H1 (cell line): ENCODE data around the gene ZNF148. TPM values are rescaled to one million over a fixed set of nuclear protein-coding genes. Genes with fewer than 3 reads are reported as not detected.

Source experiments
- CTCF ChIA-PET: fragments of 300-600 bp; sonication (Branson Sonifier 250); formaldehyde crosslinking; loops from one replicate; lab custom pipeline; 2021; ENCODE audit not compliant: partially characterized antibody; lab: Charles Lee
- POLR2A ChIA-PET: fragments of 300-600 bp; sonication (Branson Sonifier 250); formaldehyde crosslinking; loops from one replicate; lab custom pipeline; 2021; ENCODE audit warnings: inconsistent platforms; ENCODE audit not compliant: partially characterized antibody; lab: Charles Lee
- DNase-seq, 2 experiments: peaks; one replicate each; pipeline versions ENCODE4 v3.0.0 to v3.0.0-alpha.2; 2010 to 2022; ENCODE audit warnings: low spot score in 2 of 2, low read depth in 1 of 2, mixed read lengths in 1 of 2
- FAIRE-seq: peaks from 2 replicates; lab custom pipeline; 2011; peaks lifted over from hg19 to GRCh38; lab: Jason Lieb, UNC
- H2AFZ ChIP-seq: 2 replicates; pipeline ENCODE4 v1.8.1; 2012; ENCODE audit warnings: low read length, inconsistent platforms
- H2AK5ac ChIP-seq: 2 replicates; pipeline ENCODE4 v1.6.1; 2013; ENCODE audit warnings: low read depth, low read length
- H2BK120ac ChIP-seq: replicated peaks from 2 replicates; pipeline ENCODE3; 2013; ENCODE audit warnings: low read depth, low read length, inconsistent platforms
- H2BK12ac ChIP-seq: 2 replicates; pipeline ENCODE4 v1.6.1; 2013; ENCODE audit warnings: low read depth, low read length
- H2BK15ac ChIP-seq: 2 replicates; pipeline ENCODE4 v1.6.1; 2013; ENCODE audit warnings: low read length
- H2BK20ac ChIP-seq: 2 replicates; pipeline ENCODE4 v1.6.1; 2013; ENCODE audit warnings: low read length
- H2BK5ac ChIP-seq: 2 replicates; pipeline ENCODE4 v1.6.1; 2013; ENCODE audit warnings: low read depth, low read length
- H3K14ac ChIP-seq: 2 replicates; pipeline ENCODE4 v1.6.1; 2013; ENCODE audit warnings: inconsistent platforms; ENCODE audit not compliant: insufficient read length
- H3K18ac ChIP-seq: 2 replicates; pipeline ENCODE4 v1.6.1; 2013; ENCODE audit warnings: low read length; ENCODE audit errors: extremely low read depth
- H3K23ac ChIP-seq: 2 replicates; pipeline ENCODE4 v1.6.1; 2013; ENCODE audit warnings: inconsistent platforms; ENCODE audit not compliant: insufficient read length
- H3K23me2 ChIP-seq: 2 replicates; pipeline ENCODE4 v1.6.1; 2013; ENCODE audit warnings: low read depth, low read length
- H3K27ac ChIP-seq: 2 replicates; pipeline ENCODE4 v1.6.1; 2011; ENCODE audit warnings: low read depth, low read length, inconsistent platforms
- H3K27me3 ChIP-seq, 4 experiments: replicated peaks in 1 of 4; 1 replicate in 1 of 4; 2 replicates in 3 of 4; pipeline versions ENCODE4 v1.6.1 to v1.8.1; 2011 to 2013; ENCODE audit warnings: low read length in 3 of 4, mild to moderate bottlenecking in 3 of 4, inconsistent platforms in 2 of 4, mixed read lengths in 2 of 4, moderate library complexity in 1 of 4; ENCODE audit not compliant: control insufficient read depth in 3 of 4, insufficient read depth in 3 of 4; ENCODE audit errors: extremely low read depth in 1 of 4
- H3K36me3 ChIP-seq, 4 experiments: 2 replicates each; pipeline versions ENCODE4 v1.6.1 to v1.8.1; 2011 to 2013; ENCODE audit warnings: mild to moderate bottlenecking in 4 of 4, low read length in 3 of 4, moderate library complexity in 2 of 4, control low read depth in 1 of 4, inconsistent platforms in 1 of 4; ENCODE audit not compliant: insufficient read depth in 4 of 4, control insufficient read depth in 2 of 4
- H3K4ac ChIP-seq: replicated peaks from 2 replicates; pipeline ENCODE3; 2013; ENCODE audit warnings: low read length, low read depth, mixed read lengths, inconsistent platforms; ENCODE audit not compliant: insufficient read length
- H3K4me1 ChIP-seq, 4 experiments: replicated peaks in 1 of 4; 1 replicate in 1 of 4; 2 replicates in 3 of 4; pipeline versions ENCODE4 v1.6.1 to v1.8.1; 2011 to 2013; ENCODE audit warnings: low read length in 3 of 4, inconsistent platforms in 2 of 4, mixed read lengths in 1 of 4; ENCODE audit not compliant: insufficient read depth in 4 of 4, control insufficient read depth in 3 of 4
- H3K4me2 ChIP-seq, 2 experiments: 2 replicates each; pipeline versions ENCODE4 v1.6.1 to v1.8.1; 2011 to 2013; ENCODE audit warnings: low read depth in 2 of 2, low read length in 2 of 2, control low read depth in 1 of 2, inconsistent platforms in 1 of 2, mild to moderate bottlenecking in 1 of 2; ENCODE audit not compliant: insufficient read depth in 1 of 2
- H3K4me3 ChIP-seq, 4 experiments: fragments of 200-600, 300-600 bp in 1 of 4; sonication (generic), shearing (Covaris generic), sonication (Bioruptor Twin) in 1 of 4; 2 replicates each; pipeline versions ENCODE4 v1.5.1 to v1.8.1; 2011 to 2016; ENCODE audit warnings: low read length in 4 of 4, low read depth in 3 of 4, control low read depth in 2 of 4, inconsistent platforms in 2 of 4, mild to moderate bottlenecking in 2 of 4, mixed read lengths in 1 of 4, moderate library complexity in 1 of 4; ENCODE audit not compliant: insufficient read depth in 2 of 4; ENCODE audit errors: extremely low read depth in 1 of 4
- H3K56ac ChIP-seq: replicated peaks from 2 replicates; pipeline ENCODE3; 2013; ENCODE audit warnings: low read depth, mild to moderate bottlenecking, mixed read lengths, low read length, inconsistent platforms; ENCODE audit not compliant: insufficient read length
- H3K79me1 ChIP-seq: 2 replicates; pipeline ENCODE4 v1.6.1; 2013; ENCODE audit warnings: low read depth, low read length, control low read depth
- H3K79me2 ChIP-seq, 2 experiments: 2 replicates each; pipeline versions ENCODE4 v1.6.1 to v1.8.1; 2012 to 2013; ENCODE audit warnings: low read length in 2 of 2, mild to moderate bottlenecking in 2 of 2, inconsistent platforms in 1 of 2; ENCODE audit not compliant: insufficient read depth in 2 of 2, control insufficient read depth in 1 of 2
- H3K9ac ChIP-seq, 4 experiments: replicated peaks in 1 of 4; 1 replicate in 1 of 4; 2 replicates in 3 of 4; pipeline versions ENCODE4 v1.6.1 to v1.8.1; 2011 to 2013; ENCODE audit warnings: low read depth in 3 of 4, low read length in 3 of 4, control low read depth in 2 of 4, mild to moderate bottlenecking in 2 of 4, moderate library complexity in 2 of 4, inconsistent platforms in 1 of 4; ENCODE audit errors: extremely low read depth in 1 of 4
- H3K9me3 ChIP-seq, 2 experiments: 2 replicates each; pipeline versions ENCODE4 v1.6.1 to v1.8.1; 2012 to 2013; ENCODE audit warnings: mild to moderate bottlenecking in 2 of 2, moderate library complexity in 2 of 2, control low read depth in 1 of 2, inconsistent platforms in 1 of 2, low read depth in 1 of 2, low read length in 1 of 2, mixed read lengths in 1 of 2; ENCODE audit not compliant: insufficient read depth in 2 of 2
- H4K20me1 ChIP-seq, 2 experiments: replicated peaks in 1 of 2; 2 replicates each; pipeline versions ENCODE3 to v1.8.1; 2011 to 2013; ENCODE audit warnings: inconsistent platforms in 2 of 2, low read length in 2 of 2, mild to moderate bottlenecking in 1 of 2; ENCODE audit not compliant: insufficient read depth in 2 of 2, control insufficient read depth in 1 of 2
- H4K5ac ChIP-seq: 2 replicates; pipeline ENCODE4 v1.6.1; 2013; ENCODE audit warnings: low read length, low read depth, mixed read lengths, inconsistent platforms; ENCODE audit not compliant: insufficient read length
- H4K8ac ChIP-seq: 2 replicates; pipeline ENCODE4 v1.8.0; 2013; ENCODE audit warnings: mild to moderate bottlenecking, moderate library complexity, low read length, inconsistent platforms; ENCODE audit not compliant: insufficient read depth; ENCODE audit errors: extremely low read depth
- H4K91ac ChIP-seq: replicated peaks from 2 replicates; pipeline ENCODE3; 2013; ENCODE audit warnings: low read length, mixed read lengths, inconsistent platforms; ENCODE audit not compliant: insufficient read length
- BRCA1 ChIP-seq: IDR thresholded peaks from 2 replicates; pipeline ENCODE4 v1.6.1; 2012; ENCODE audit warnings: low read depth, low read length, improper control_type of control experiment
- HDAC6 ChIP-seq: IDR thresholded peaks from one replicate; pipeline ENCODE4 v1.7.1; 2012; ENCODE audit warnings: low read depth, mild to moderate bottlenecking, inconsistent platforms, low read length, moderate library complexity
- JUND ChIP-seq: IDR thresholded peaks from 2 replicates; pipeline ENCODE4 v1.6.1; 2011; ENCODE audit warnings: mild to moderate bottlenecking, improper control_type of control experiment, low read length
- MAX ChIP-seq: IDR thresholded peaks from 2 replicates; pipeline ENCODE4 v1.6.1; 2012; ENCODE audit warnings: inconsistent platforms
- NRF1 ChIP-seq: IDR thresholded peaks from 2 replicates; pipeline ENCODE4 v1.6.1; 2011; ENCODE audit warnings: mild to moderate bottlenecking, low read depth, low read length, improper control_type of control experiment
- RAD21 ChIP-seq, 2 experiments: IDR thresholded peaks in 1 of 2; conservative IDR thresholded peaks in 1 of 2; 2 replicates each; pipeline ENCODE4 v1.6.1; 2011; ENCODE audit warnings: low read depth in 2 of 2, low read length in 2 of 2, improper control_type of control experiment in 1 of 2, inconsistent platforms in 1 of 2, mild to moderate bottlenecking in 1 of 2, moderate library complexity in 1 of 2
- SIX5 ChIP-seq: IDR thresholded peaks from 2 replicates; pipeline ENCODE4 v1.6.1; 2011; ENCODE audit warnings: mild to moderate bottlenecking, low read depth, low read length
- WGBS, 2 experiments: shearing (Covaris generic) in 1 of 2; methylation state at CpG; one replicate each; pipeline versions ENCODE4 v1.1.6 to v1.1.7; 2013 to 2015; ENCODE audit warnings: low lambda C conversion rate in 2 of 2, mixed read lengths in 2 of 2, inconsistent platforms in 1 of 2, low coverage in 1 of 2, missing lambda C conversion rate in 1 of 2; ENCODE audit not compliant: insufficient replicate concordance in 2 of 2, insufficient coverage in 1 of 2, insufficient read length in 1 of 2; ENCODE audit errors: extremely low coverage in 1 of 2, missing lambda C conversion rate in 1 of 2; 5-methylcytosine and 5-hydroxymethylcytosine counted together
- polyA plus RNA-seq, 7 experiments: library from polyadenylated mRNA; depleted of rRNA in 3 of 7; stranded (reverse) in 5 of 7; unstranded in 2 of 7; fragments of >200 nt in 5 of 7; fragments of 200-250 nt in 2 of 7; gene quantifications; 1 replicate in 5 of 7; 2 replicates in 1 of 7; 4 replicates in 1 of 7; pipeline versions ENCODE4 v1.2.1 to v1.2.3, GENCODE V29; 2011 to 2013; ENCODE audit warnings: missing spikeins in 2 of 7, mixed read lengths in 2 of 7
- total RNA-seq: library from RNA; stranded (reverse); fragmentation: NEBNext Ultra II Directional; extraction: Animal tissue kit (Norgen Biotek cat#: 25700); gene quantifications from 2 replicates; pipeline ENCODE4 v1.2.1, GENCODE V29; 2021

Gene ZNF148
- total and polyA plus RNA-seq, 2 of the 8 experiments (the other 6 are each of a cell fraction or from before 2014, with no cell fraction given), result 3.7 to 22.6 TPM

GRCh38 chr3:125326957-125327356, 48.2 kb downstream of the ZNF148 start:
- DNase-seq (no peak), FAIRE-seq (no peak)
- Histone ChIP-seq H2BK20ac (no peak overlapping the region), H3K4me2 (no peak overlapping the region), H3K79me1 (no peaks in the 10 kb centered on the region), H3K36me3 (no peaks in the 10 kb centered on the region; a peak in 1 of 8 replicates), H4K91ac (no peak overlapping the region), H3K14ac (no peak overlapping the region), H2BK15ac (no peak overlapping the region), H2BK12ac (no peak overlapping the region), H3K27me3 (no peaks in the 10 kb centered on the region), H3K4me1 (no peaks in the 10 kb centered on the region), H2BK5ac (no peak overlapping the region), H3K56ac (no peak overlapping the region), H4K5ac (no peak overlapping the region), H4K8ac (no peak overlapping the region), H3K9me3 (no peaks in the 10 kb centered on the region), H3K23ac (no peak overlapping the region), H2AK5ac (no peak overlapping the region), H3K27ac (no peak overlapping the region), H3K4ac (no peak overlapping the region), H3K18ac (no peak overlapping the region), H4K20me1 (peaks cover 0 to 2% of the 10 kb centered on the region in 2 experiments), H3K4me3 (no peak overlapping the region), H3K23me2 (no peaks in the 10 kb centered on the region), H2BK120ac (no peak overlapping the region), H3K79me2 (peaks cover 0 to 10% of the 10 kb centered on the region in 2 experiments; a peak in 1 of 4 replicates), H3K9ac (no peak overlapping the region), H2AFZ (no peak overlapping the region)
- ChIA-PET POLR2A (no interaction called here), CTCF (no interaction called here)
- 67% methylated on average over 4 of the region's 4 CpGs; no CpG with 5 or more reads in 1 of the 2 experiments for WGBS, 2 experiments
- TF ChIP-seq MAX (no peak), BRCA1 (no peak), NRF1 (no peak), HDAC6 (no peak), JUND (no peak), RAD21 (IDR thresholded peaks at IDR 0.05 in 1 of 2, conservative IDR thresholded peaks at IDR 0.05 in 1 of 2; ENCODE audit: low read depth in 2 of 2, low read length in 2 of 2) (no peak), SIX5 (no peak)
